Astrocyte (in vitro differentiated cells and primary cell): ENCODE data around the gene IGSF22. TPM values are rescaled to one million over a fixed set of nuclear protein-coding genes. Genes with fewer than 3 reads are reported as not detected.

Source experiments
- DNase-seq: peaks from one replicate; pipeline ENCODE4 v3.0.0-alpha.2; 2010; ENCODE audit warnings: low read depth
- FAIRE-seq: peaks from 2 replicates; lab custom pipeline; 2011; peaks lifted over from hg19 to GRCh38; lab: Jason Lieb, UNC
- H2AFZ ChIP-seq: 2 replicates; pipeline ENCODE4 v1.6.0; 2012; ENCODE audit warnings: low read depth, low read length, inconsistent platforms
- H3K27ac ChIP-seq: 2 replicates; pipeline ENCODE4 v1.5.1; 2011; ENCODE audit warnings: low read depth, low read length, inconsistent platforms
- H3K27me3 ChIP-seq: 2 replicates; pipeline ENCODE4 v1.6.0; 2011; ENCODE audit warnings: low read length, inconsistent platforms; ENCODE audit not compliant: insufficient read depth
- H3K36me3 ChIP-seq: 2 replicates; pipeline ENCODE4 v1.5.1; 2011; ENCODE audit warnings: low read length, inconsistent platforms; ENCODE audit not compliant: insufficient read depth
- H3K4me1 ChIP-seq: 2 replicates; pipeline ENCODE4 v1.5.1; 2011; ENCODE audit warnings: low read length, inconsistent platforms; ENCODE audit not compliant: insufficient read depth
- H3K4me2 ChIP-seq: 2 replicates; pipeline ENCODE4 v1.6.0; 2012; ENCODE audit warnings: low read length, inconsistent platforms
- H3K4me3 ChIP-seq: 2 replicates; pipeline ENCODE4 v1.5.1; 2011; ENCODE audit warnings: low read depth, mild to moderate bottlenecking, low read length, inconsistent platforms; ENCODE audit not compliant: insufficient read depth
- H3K79me2 ChIP-seq: 2 replicates; pipeline ENCODE4 v1.6.0; 2012; ENCODE audit warnings: mild to moderate bottlenecking, low read length, inconsistent platforms; ENCODE audit not compliant: insufficient read depth
- H3K9ac ChIP-seq: 2 replicates; pipeline ENCODE4 v1.6.0; 2012; ENCODE audit warnings: mild to moderate bottlenecking, low read length, inconsistent platforms
- H3K9me3 ChIP-seq: 2 replicates; pipeline ENCODE4 v1.5.1; 2012; ENCODE audit warnings: low read depth, mild to moderate bottlenecking, low read length, inconsistent platforms; ENCODE audit not compliant: insufficient read depth
- H4K20me1 ChIP-seq: 2 replicates; pipeline ENCODE4 v1.6.0; 2012; ENCODE audit warnings: low read length, inconsistent platforms; ENCODE audit not compliant: insufficient read depth
- H3K27ac Mint-ChIP-seq: one replicate; pipeline ENCODE4 v1.8.0; 2021; ENCODE audit warnings: mild to moderate bottlenecking, mixed read lengths; ENCODE audit not compliant: unreplicated experiment
- H3K27me3 Mint-ChIP-seq: one replicate; pipeline ENCODE4 v1.8.0; 2021; ENCODE audit warnings: low read depth, mixed read lengths; ENCODE audit not compliant: unreplicated experiment
- H3K36me3 Mint-ChIP-seq: one replicate; pipeline ENCODE4 v1.8.0; 2021; ENCODE audit warnings: low read depth, mixed read lengths; ENCODE audit not compliant: unreplicated experiment
- H3K4me1 Mint-ChIP-seq: one replicate; pipeline ENCODE4 v1.8.0; 2021; ENCODE audit warnings: low read depth, mixed read lengths; ENCODE audit not compliant: unreplicated experiment
- H3K4me3 Mint-ChIP-seq: one replicate; pipeline ENCODE4 v1.8.0; 2021; ENCODE audit warnings: mild to moderate bottlenecking, moderate library complexity, mixed read lengths; ENCODE audit not compliant: unreplicated experiment
- H3K9me3 Mint-ChIP-seq: one replicate; pipeline ENCODE4 v1.8.0; 2021; ENCODE audit warnings: mild to moderate bottlenecking, mixed read lengths; ENCODE audit not compliant: unreplicated experiment
- CTCF ChIP-seq: IDR thresholded peaks from 2 replicates; pipeline ENCODE4 v1.5.1; 2011; ENCODE audit warnings: low read depth, mild to moderate bottlenecking, inconsistent platforms, low read length, moderate library complexity; ENCODE audit not compliant: insufficient read depth
- EZH2 ChIP-seq: IDR thresholded peaks from 2 replicates; pipeline ENCODE4 v1.6.1; 2012; ENCODE audit warnings: mild to moderate bottlenecking, low read length, inconsistent platforms; ENCODE audit not compliant: insufficient read depth
- total RNA-seq: library from RNA; stranded (reverse); gene quantifications from 2 replicates; pipeline ENCODE4 v1.2.1, GENCODE V29; 2021

The IGSF22 gene
- total RNA-seq, 1 donor from 2014 or later: 0.05 TPM

- DNase-seq: no peak
- no peaks in the 10 kb centered on the region for H3K36me3 Mint-ChIP-seq
- FAIRE-seq: no peak
These were observed 10.5 kb downstream of the IGSF22 start for GRCh38 chr11:18715476-18715875.

GRCh38 chr11:18714443-18714780 lies 11.6 kb downstream of the IGSF22 start:
- no peak for DNase-seq
- FAIRE-seq: no peak

More at GRCh38 chr11:18715476-18715875, 10.5 kb downstream of the IGSF22 start:
- Mint-ChIP-seq H3K4me1 (no peaks in the 10 kb centered on the region), H3K4me3 (no peak overlapping the region), H3K27ac (no peak overlapping the region), H3K27me3 (peaks cover 71% of the 10 kb centered on the region), H3K9me3 (peaks cover 2% of the 10 kb centered on the region)
- Histone ChIP-seq H3K27me3 (peaks cover 3% of the 10 kb centered on the region), H2AFZ (no peak overlapping the region), H3K9ac (no peak overlapping the region), H3K4me1 (no peaks in the 10 kb centered on the region), H4K20me1 (no peaks in the 10 kb centered on the region), H3K4me3 (no peak overlapping the region), H3K9me3 (no peaks in the 10 kb centered on the region), H3K27ac (no peak overlapping the region), H3K4me2 (no peak overlapping the region), H3K79me2 (no peaks in the 10 kb centered on the region), H3K36me3 (no peaks in the 10 kb centered on the region)
- no peak for TF ChIP-seq EZH2

GRCh38 chr11:18713646-18714442 lies 12.1 kb downstream of the IGSF22 start:
- H3K9ac ChIP-seq: no peak overlapping the region
- Mint-ChIP-seq H3K27me3 (peaks cover 75% of the 10 kb centered on the region), H3K9me3 (peaks cover 2% of the 10 kb centered on the region), H3K4me3 (no peak overlapping the region), H3K27ac (no peak overlapping the region), H3K4me1 (no peaks in the 10 kb centered on the region), H3K36me3 (no peaks in the 10 kb centered on the region)
- H4K20me1 ChIP-seq: no peaks in the 10 kb centered on the region
- no peaks in the 10 kb centered on the region for H3K9me3 ChIP-seq
- no peak overlapping the region for H3K4me3 ChIP-seq
- H3K79me2 ChIP-seq: no peaks in the 10 kb centered on the region
- no peak overlapping the region for H2AFZ ChIP-seq
- FAIRE-seq (no peak), DNase-seq (no peak)
- TF ChIP-seq CTCF (no peak), EZH2 (no peak)
- peaks cover 3% of the 10 kb centered on the region for H3K27me3 ChIP-seq
- H3K27ac ChIP-seq: no peak overlapping the region
- no peaks in the 10 kb centered on the region for H3K4me1 ChIP-seq
- H3K36me3 ChIP-seq: no peaks in the 10 kb centered on the region
- no peak overlapping the region for H3K4me2 ChIP-seq

More at GRCh38 chr11:18714443-18714780, 11.6 kb downstream of the IGSF22 start:
- Mint-ChIP-seq H3K27ac (no peak overlapping the region), H3K9me3 (peaks cover 2% of the 10 kb centered on the region), H3K4me1 (no peaks in the 10 kb centered on the region), H3K36me3 (no peaks in the 10 kb centered on the region), H3K4me3 (no peak overlapping the region), H3K27me3 (peaks cover 71% of the 10 kb centered on the region)
- H3K27ac ChIP-seq: no peak overlapping the region
- no peaks in the 10 kb centered on the region for H3K79me2 ChIP-seq
- H2AFZ ChIP-seq: no peak overlapping the region
- H3K4me3 ChIP-seq: no peak overlapping the region
- H4K20me1 ChIP-seq: no peaks in the 10 kb centered on the region
- no peak for TF ChIP-seq CTCF
- TF ChIP-seq EZH2: no peak
- H3K36me3 ChIP-seq: no peaks in the 10 kb centered on the region
- H3K9me3 ChIP-seq: no peaks in the 10 kb centered on the region
- no peak overlapping the region for H3K9ac ChIP-seq
- no peak overlapping the region for H3K4me2 ChIP-seq
- peaks cover 3% of the 10 kb centered on the region for H3K27me3 ChIP-seq
- H3K4me1 ChIP-seq: no peaks in the 10 kb centered on the region
